Right cardiac atrium (tissue), 5 donors: ENCODE results near the gene SFT2D2. TPM values are rescaled to one million over a fixed set of nuclear protein-coding genes. Genes with fewer than 3 reads are reported as not detected.

Experiments
- ATAC-seq, 2 donors: fragments of 200-7000 bp; cut with Tn5 transposase; one replicate each; pipeline versions ENCODE4 v1.8.0 to v1.9.1; 2020; ENCODE audit warnings: moderate library complexity in 2 of 2, mild to moderate bottlenecking in 1 of 2
- DNase-seq, 3 donors: peaks; one replicate each; pipeline ENCODE4 v3.0.0-alpha.2; 2020
- H3K27ac ChIP-seq: one replicate; pipeline ENCODE4 v1.5.1; 2013; ENCODE audit warnings: mild to moderate bottlenecking, low read length, control low read depth, moderate library complexity
- H3K27me3 ChIP-seq: one replicate; pipeline ENCODE4 v1.6.1; 2013; ENCODE audit not compliant: control insufficient read depth, insufficient read depth
- H3K4me1 ChIP-seq: one replicate; pipeline ENCODE4 v1.6.1; 2013; ENCODE audit warnings: low read length; ENCODE audit not compliant: control insufficient read depth, insufficient read depth
- H3K4me3 ChIP-seq: one replicate; pipeline ENCODE4 v1.5.1; 2013; ENCODE audit warnings: low read length, control low read depth
- H3K9me3 ChIP-seq: one replicate; pipeline ENCODE4 v1.6.1; 2013; ENCODE audit warnings: low read length; ENCODE audit not compliant: control insufficient read depth
- WGBS: extraction: QIAGEN DNeasy Blood & Tissue Kit; methylation state at CpG from one replicate; pipeline ENCODE4 v1.1.7; 2013; 5-methylcytosine and 5-hydroxymethylcytosine counted together
- intact Hi-C, 4 donors: fragments of 100-400 bp; cut with DNase I; formaldehyde crosslinking; loops; one replicate each; pipeline versions ENCODE4 v1.11.0 to v1.14.0; 2022 to 2023
- polyA plus RNA-seq: library from polyadenylated mRNA; stranded (reverse); fragments of 200-250 nt; gene quantifications from one replicate; pipeline ENCODE4 v1.2.3, GENCODE V29; 2013
- total RNA-seq, 4 donors: library from RNA; stranded (reverse); fragmentation: NEBNext Ultra II Directional; extraction: Animal tissue kit (Norgen Biotek cat#: 25700); gene quantifications; one replicate each; pipeline ENCODE4 v1.2.1, GENCODE V29; 2021
- donor health status: healthy with polysubstance abuse.
- donor health status: DM: no; HTN: yes; CAD: no.
- donor health status: DM: no; HTN: no; CAD: no.
- donor health status: DM: no; HTN: yes; CAD: no; lungs with severe emphysema.
- donor health status: DM: yes; HTN: yes; CAD: no.

SFT2D2 gene
- total and polyA plus RNA-seq, 5 donors, result 4.6 to 29.5 (median 22.5) TPM

DNA sequence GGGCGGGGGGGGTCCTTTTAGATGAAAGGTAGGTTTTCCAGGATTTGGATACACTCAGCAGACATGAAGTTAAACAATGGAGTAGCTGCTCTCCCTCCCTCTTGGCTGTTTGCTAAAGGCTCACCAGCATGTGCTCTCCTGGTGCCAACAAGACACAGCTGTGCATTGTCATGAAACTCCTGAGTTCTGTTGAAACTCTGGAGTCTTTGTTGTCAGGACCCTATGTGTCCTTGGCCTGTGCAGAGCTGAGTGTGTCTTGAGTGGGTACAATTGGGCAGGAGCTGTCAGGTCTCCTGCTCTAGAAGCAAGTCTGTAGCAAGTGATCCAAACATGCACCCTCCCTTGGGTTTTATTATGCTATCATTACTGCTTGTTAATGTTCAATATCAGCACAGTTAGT, 67.6 kb downstream of the SFT2D2 start:
- Histone ChIP-seq H3K27ac (no peak overlapping the region), H3K9me3 (no peaks in the 10 kb centered on the region), H3K4me3 (no peak overlapping the region), H3K27me3 (no peaks in the 10 kb centered on the region), H3K4me1 (no peaks in the 10 kb centered on the region)
- no peak for ATAC-seq
- WGBS, result 88% methylated on average over 1 of the region's 1 CpG
- intact Hi-C loops, result no loop called here
- no peak for DNase-seq

DNA sequence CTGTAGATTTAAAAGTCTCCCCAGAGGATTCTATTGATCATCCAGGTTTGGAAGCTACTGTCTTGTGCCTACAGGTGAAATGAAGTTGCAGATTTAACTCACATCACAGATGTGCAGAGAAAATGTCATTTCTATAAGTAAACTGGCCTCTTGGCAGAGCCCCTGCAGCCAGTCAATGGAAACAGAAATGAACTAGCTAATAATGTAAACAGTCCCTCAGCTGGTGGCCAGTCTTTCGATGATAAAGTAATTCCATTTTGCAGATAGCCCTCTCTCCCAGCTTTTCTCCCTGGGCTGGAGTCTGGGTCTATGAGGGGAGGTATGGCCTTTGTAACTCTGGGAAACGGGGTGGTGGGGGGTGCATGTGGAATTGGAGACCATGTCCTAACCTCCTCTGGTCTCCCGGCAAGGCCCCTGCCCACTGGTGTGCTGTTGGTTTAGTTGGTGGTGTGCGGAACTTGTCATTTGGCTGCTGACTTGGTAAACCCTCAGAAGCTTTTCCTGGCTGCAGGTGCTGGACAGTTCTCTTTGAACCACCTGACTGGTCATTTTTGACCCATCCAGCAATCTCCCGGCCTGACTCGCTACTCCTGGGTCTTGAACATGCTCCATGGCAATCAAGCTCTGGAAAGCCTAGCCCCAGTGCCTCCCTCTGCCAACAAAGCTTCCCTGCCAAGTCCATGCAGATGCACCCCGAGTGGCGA, 69.8 kb downstream of the SFT2D2 start:
- Histone ChIP-seq H3K9me3 (no peaks in the 10 kb centered on the region), H3K4me1 (no peaks in the 10 kb centered on the region), H3K27me3 (no peaks in the 10 kb centered on the region), H3K4me3 (no peak overlapping the region), H3K27ac (no peak overlapping the region)
- DNase-seq, result no peak
- intact Hi-C loops, result no loop called here
- 88% methylated on average over 8 of the region's 8 CpGs for WGBS
- ATAC-seq, result no peak

GRCh38 chr1:168297019-168297730, 71.4 kb downstream of the SFT2D2 start:
- no peaks in the 10 kb centered on the region for H3K27me3 ChIP-seq
- H3K27ac ChIP-seq, result no peak overlapping the region
- DNase-seq (no peak), ATAC-seq (no peak)
- H3K4me3 ChIP-seq, result no peak overlapping the region
- H3K9me3 ChIP-seq, result no peaks in the 10 kb centered on the region
- WGBS, result 88% methylated on average over 7 of the region's 7 CpGs
- no peaks in the 10 kb centered on the region for H3K4me1 ChIP-seq
- intact Hi-C loops, result no loop called here

- DNase-seq (no peak), ATAC-seq (no peak)
- no peak overlapping the region for H3K4me3 ChIP-seq
- 95% methylated on average over 3 of the region's 3 CpGs for WGBS
- no peaks in the 10 kb centered on the region for H3K9me3 ChIP-seq
- H3K4me1 ChIP-seq, result no peaks in the 10 kb centered on the region
- no peaks in the 10 kb centered on the region for H3K27me3 ChIP-seq
- intact Hi-C loops, result no loop called here
- no peak overlapping the region for H3K27ac ChIP-seq
Observed at GRCh38 chr1:168298446-168298845, 72.6 kb downstream of the SFT2D2 start.

GRCh38 chr1:168300626-168301025, 74.8 kb downstream of the SFT2D2 start:
- intact Hi-C loops, result no loop called here
- Histone ChIP-seq H3K27ac (no peak overlapping the region), H3K27me3 (no peaks in the 10 kb centered on the region), H3K4me1 (no peaks in the 10 kb centered on the region), H3K9me3 (no peaks in the 10 kb centered on the region), H3K4me3 (no peak overlapping the region)
- DNase-seq, result no peak
- 53% methylated on average over 2 of the region's 2 CpGs for WGBS
- no peak for ATAC-seq

- Histone ChIP-seq H3K27me3 (no peaks in the 10 kb centered on the region), H3K4me3 (no peak overlapping the region), H3K27ac (no peak overlapping the region), H3K4me1 (no peaks in the 10 kb centered on the region), H3K9me3 (no peaks in the 10 kb centered on the region)
- DNase-seq (no peak), ATAC-seq (no peak)
- intact Hi-C loops, result no loop called here
- 53% methylated on average over 3 of the region's 3 CpGs for WGBS
Observed at GRCh38 chr1:168301664-168302320, 76.0 kb downstream of the SFT2D2 start.

Other genes starting within 250 kb of the SFT2D2 start
- gene GPR161, start 89.1 kb upstream of the SFT2D2 start, total RNA-seq, result 1 to 10 TPM; 3.8 to 5.9 (median 4.9) TPM
- 2.3 TPM for gene GPR161, start 89.1 kb upstream of the SFT2D2 start, polyA plus RNA-seq
- gene TIPRL, start 47.0 kb upstream of the SFT2D2 start, total RNA-seq, result 10 to 100 TPM; 22.5 to 28.8 (median 26.4) TPM
- 17.0 TPM for gene TIPRL, start 47.0 kb upstream of the SFT2D2 start, polyA plus RNA-seq
- under 1 TPM; 0.65 to 0.89 (median 0.71) TPM for gene TBX19, start 54.9 kb downstream of the SFT2D2 start, total RNA-seq
- 0.52 TPM for gene TBX19, start 54.9 kb downstream of the SFT2D2 start, polyA plus RNA-seq